ENCODE results near the gene TMEM115. TPM values are rescaled to one million over a fixed set of nuclear protein-coding genes. Genes with fewer than 3 reads are reported as not detected.
A peak's percentile ranks its signal among the peaks of the same experiment; 100 is the strongest.

The TMEM115 gene
- total and polyA plus RNA-seq, 2 of the 13 experiments (the other 11 are each of a cell fraction or from before 2014, with no cell fraction given): 22.1 to 30.7 TPM

DNA sequence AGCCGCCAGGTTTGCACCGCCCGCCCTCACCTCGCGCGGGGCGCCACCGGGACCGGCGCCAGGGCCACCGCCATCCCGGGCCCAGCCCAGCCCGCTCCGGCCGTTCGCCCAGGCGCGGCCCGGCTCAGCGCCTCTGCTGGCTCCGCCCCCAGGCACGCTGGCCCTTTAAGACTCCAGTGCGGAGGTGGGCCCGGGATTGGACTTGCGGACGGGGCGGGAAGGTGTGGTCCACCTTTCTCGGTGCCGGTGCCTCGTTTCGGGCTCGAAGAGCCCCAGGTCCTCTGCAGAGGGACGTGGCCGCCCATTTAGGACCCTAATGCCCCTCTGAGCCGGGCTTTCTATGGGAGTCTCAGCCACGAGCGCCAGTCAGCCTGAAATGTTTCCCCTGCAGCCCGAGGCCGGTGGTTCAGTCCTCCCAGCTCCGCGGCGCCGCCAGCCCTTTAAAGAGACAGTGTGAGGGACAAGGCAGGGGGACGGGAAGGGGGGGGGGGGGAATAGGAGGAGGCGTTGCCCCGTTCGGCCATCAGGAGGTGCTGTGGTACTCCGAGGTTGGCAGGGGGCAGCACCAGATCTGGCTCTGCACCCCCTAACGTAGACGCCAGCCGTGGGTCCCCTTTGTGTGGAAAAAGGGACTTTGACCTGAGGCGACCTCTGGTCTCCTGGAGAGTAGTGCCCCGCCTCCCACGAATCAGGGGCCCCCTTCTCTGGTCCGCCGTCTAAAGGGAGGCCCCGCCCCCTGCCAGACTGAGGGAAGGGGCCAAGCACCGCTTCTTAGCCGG, 37.8 kb downstream of the TMEM115 start (continued):
- TF ChIP-seq, protein P1, sequence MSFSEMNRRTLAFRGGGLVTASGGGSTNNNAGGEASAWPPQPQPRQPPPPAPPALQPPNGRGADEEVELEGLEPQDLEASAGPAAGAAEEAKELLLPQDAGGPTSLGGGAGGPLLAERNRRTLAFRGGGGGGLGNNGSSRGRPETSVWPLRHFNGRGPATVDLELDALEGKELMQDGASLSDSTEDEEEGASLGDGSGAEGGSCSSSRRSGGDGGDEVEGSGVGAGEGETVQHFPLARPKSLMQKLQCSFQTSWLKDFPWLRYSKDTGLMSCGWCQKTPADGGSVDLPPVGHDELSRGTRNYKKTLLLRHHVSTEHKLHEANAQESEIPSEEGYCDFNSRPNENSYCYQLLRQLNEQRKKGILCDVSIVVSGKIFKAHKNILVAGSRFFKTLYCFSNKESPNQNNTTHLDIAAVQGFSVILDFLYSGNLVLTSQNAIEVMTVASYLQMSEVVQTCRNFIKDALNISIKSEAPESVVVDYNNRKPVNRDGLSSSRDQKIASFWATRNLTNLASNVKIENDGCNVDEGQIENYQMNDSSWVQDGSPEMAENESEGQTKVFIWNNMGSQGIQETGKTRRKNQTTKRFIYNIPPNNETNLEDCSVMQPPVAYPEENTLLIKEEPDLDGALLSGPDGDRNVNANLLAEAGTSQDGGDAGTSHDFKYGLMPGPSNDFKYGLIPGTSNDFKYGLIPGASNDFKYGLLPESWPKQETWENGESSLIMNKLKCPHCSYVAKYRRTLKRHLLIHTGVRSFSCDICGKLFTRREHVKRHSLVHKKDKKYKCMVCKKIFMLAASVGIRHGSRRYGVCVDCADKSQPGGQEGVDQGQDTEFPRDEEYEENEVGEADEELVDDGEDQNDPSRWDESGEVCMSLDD (CRISPR knock-in tag; IDR thresholded peaks at IDR 0.05; ENCODE audit: borderline replicate concordance): peak; percentile 96
- peak; percentile 92 for TF ChIP-seq RBFOX2 (IDR thresholded peaks at IDR 0.05; ENCODE audit: low read depth, low read length)
- TF ChIP-seq RBM39 (IDR thresholded peaks at IDR 0.05; ENCODE audit: low read depth, low read length, poor library complexity, severe bottlenecking): peak; percentile 19
- TF ChIP-seq ZNF329 (CRISPR knock-in tag; IDR thresholded peaks at IDR 0.05; ENCODE audit: low read depth): no peak
- TF ChIP-seq MIXL1 (CRISPR knock-in tag; IDR thresholded peaks at IDR 0.05): no peak
- 0 out of 2 replicates have a peak, but pooled peaks have one; percentile 21 for TF ChIP-seq NKX3-1 (CRISPR knock-in tag; IDR thresholded peaks at IDR 0.05)
- TF ChIP-seq RFXAP (CRISPR knock-in tag; IDR thresholded peaks at IDR 0.05; ENCODE audit: borderline replicate concordance): peak; percentile 76; the same call in 1 of the 2 replicates
- TF ChIP-seq ZNF383 (CRISPR knock-in tag; IDR thresholded peaks at IDR 0.05; ENCODE audit: borderline replicate concordance): no peak
- peak; percentile 95 for TF ChIP-seq BHLHE40 (IDR thresholded peaks at IDR 0.05; ENCODE audit: low read length)
- TF ChIP-seq ZFP62 (CRISPR knock-in tag; IDR thresholded peaks at IDR 0.05): no peak
- peak; percentile 15 for TF ChIP-seq SMC3 (IDR thresholded peaks at IDR 0.05; ENCODE audit: low read length)
- TF ChIP-seq NFKB2 (CRISPR knock-in tag; IDR thresholded peaks at IDR 0.05; ENCODE audit: borderline replicate concordance): 0 out of 2 replicates have a peak, but pooled peaks have one; percentile 8
- TF ChIP-seq HOXD1 (CRISPR knock-in tag; IDR thresholded peaks at IDR 0.05): no peak
- TF ChIP-seq ZC3H13 (CRISPR knock-in tag; IDR thresholded peaks at IDR 0.05): no peak
- TF ChIP-seq NCOR1 (IDR thresholded peaks at IDR 0.05; ENCODE audit: borderline replicate concordance, low read length): peak; percentile 80
- TF ChIP-seq, protein P2, sequence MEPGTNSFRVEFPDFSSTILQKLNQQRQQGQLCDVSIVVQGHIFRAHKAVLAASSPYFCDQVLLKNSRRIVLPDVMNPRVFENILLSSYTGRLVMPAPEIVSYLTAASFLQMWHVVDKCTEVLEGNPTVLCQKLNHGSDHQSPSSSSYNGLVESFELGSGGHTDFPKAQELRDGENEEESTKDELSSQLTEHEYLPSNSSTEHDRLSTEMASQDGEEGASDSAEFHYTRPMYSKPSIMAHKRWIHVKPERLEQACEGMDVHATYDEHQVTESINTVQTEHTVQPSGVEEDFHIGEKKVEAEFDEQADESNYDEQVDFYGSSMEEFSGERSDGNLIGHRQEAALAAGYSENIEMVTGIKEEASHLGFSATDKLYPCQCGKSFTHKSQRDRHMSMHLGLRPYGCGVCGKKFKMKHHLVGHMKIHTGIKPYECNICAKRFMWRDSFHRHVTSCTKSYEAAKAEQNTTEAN (CRISPR knock-in tag; conservative IDR thresholded peaks at IDR 0.05): no peak
- TF ChIP-seq, protein P3, sequence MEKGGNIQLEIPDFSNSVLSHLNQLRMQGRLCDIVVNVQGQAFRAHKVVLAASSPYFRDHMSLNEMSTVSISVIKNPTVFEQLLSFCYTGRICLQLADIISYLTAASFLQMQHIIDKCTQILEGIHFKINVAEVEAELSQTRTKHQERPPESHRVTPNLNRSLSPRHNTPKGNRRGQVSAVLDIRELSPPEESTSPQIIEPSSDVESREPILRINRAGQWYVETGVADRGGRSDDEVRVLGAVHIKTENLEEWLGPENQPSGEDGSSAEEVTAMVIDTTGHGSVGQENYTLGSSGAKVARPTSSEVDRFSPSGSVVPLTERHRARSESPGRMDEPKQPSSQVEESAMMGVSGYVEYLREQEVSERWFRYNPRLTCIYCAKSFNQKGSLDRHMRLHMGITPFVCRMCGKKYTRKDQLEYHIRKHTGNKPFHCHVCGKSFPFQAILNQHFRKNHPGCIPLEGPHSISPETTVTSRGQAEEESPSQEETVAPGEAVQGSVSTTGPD (CRISPR knock-in tag; IDR thresholded peaks at IDR 0.05): no peak
- TF ChIP-seq REL (CRISPR knock-in tag; conservative IDR thresholded peaks at IDR 0.05): no peak
- TF ChIP-seq AGO1 (IDR thresholded peaks at IDR 0.05; ENCODE audit: low read depth, low read length, poor library complexity, severe bottlenecking): peak; percentile 18
- 0 out of 2 replicates have a peak, but pooled peaks have one; percentile 10 for TF ChIP-seq SIX1 (CRISPR knock-in tag; IDR thresholded peaks at IDR 0.05; ENCODE audit: borderline replicate concordance)
- TF ChIP-seq ZNF382 (CRISPR knock-in tag; IDR thresholded peaks at IDR 0.05; ENCODE audit: borderline replicate concordance): no peak

Measured in HepG2 (cell line).